OCI-LY7 (cell line): ENCODE measurements around the gene DENND6B. TPM values are rescaled to one million over a fixed set of nuclear protein-coding genes. Genes with fewer than 3 reads are reported as not detected.
A peak's percentile ranks its signal among the peaks of the same experiment; 100 is the strongest.

Experiments used
- BruUV-seq: library from RNA; stranded (reverse); fragments of 400-500 nt; replicated peaks from 2 replicates; lab custom pipeline; 2021; lab: Mats Ljungman, UMichigan
- CTCF ChIA-PET: fragments of 300-600 bp; sonication (Branson Sonifier 250); formaldehyde crosslinking; loops from one replicate; lab custom pipeline; 2022; ENCODE audit warnings: antibody characterized with exemption; ENCODE audit not compliant: unreplicated experiment; lab: Charles Lee
- POLR2A ChIA-PET: fragments of 300-600 bp; sonication (Branson Sonifier 250); formaldehyde crosslinking; loops from one replicate; lab custom pipeline; 2022; ENCODE audit warnings: antibody characterized with exemption; lab: Charles Lee
- DNase-seq: peaks from one replicate; pipeline ENCODE4 v3.0.0-alpha.2; 2015; ENCODE audit warnings: low spot score
- H2AFZ ChIP-seq: fragments of 200-600 bp; sonication (generic), shearing (Covaris generic); 2 replicates; pipeline ENCODE4 v1.6.1; 2014; ENCODE audit warnings: mild to moderate bottlenecking, antibody characterized with exemption, low read length, moderate library complexity
- H3K27ac ChIP-seq: fragments of 200-600 bp; sonication (generic); 2 replicates; pipeline ENCODE4 v1.5.1; 2014; ENCODE audit warnings: mixed run types, low read depth, mild to moderate bottlenecking, moderate library complexity, low read length, inconsistent platforms; ENCODE audit not compliant: poor library complexity, severe bottlenecking
- H3K36me3 ChIP-seq: fragments of 200-600 bp; sonication (generic); 2 replicates; pipeline ENCODE4 v1.6.1; 2014; ENCODE audit warnings: mild to moderate bottlenecking, antibody characterized with exemption, low read length, moderate library complexity, mixed read lengths; ENCODE audit not compliant: insufficient read depth
- H3K4me1 ChIP-seq: fragments of 200-600 bp; sonication (generic); 2 replicates; pipeline ENCODE4 v1.5.1; 2014; ENCODE audit warnings: mild to moderate bottlenecking, low read length; ENCODE audit not compliant: insufficient read depth, poor library complexity, severe bottlenecking
- H3K4me2 ChIP-seq: fragments of 200-600 bp; sonication (generic); 2 replicates; pipeline ENCODE4 v1.6.1; 2014; ENCODE audit warnings: mild to moderate bottlenecking, low read length
- H3K4me3 ChIP-seq: fragments of 200-600 bp; sonication (generic); 2 replicates; pipeline ENCODE4 v1.5.1; 2014; ENCODE audit warnings: mild to moderate bottlenecking, low read depth, low read length; ENCODE audit not compliant: poor library complexity, severe bottlenecking
- H3K79me2 ChIP-seq: fragments of 200-600 bp; sonication (generic); 2 replicates; pipeline ENCODE4 v1.6.1; 2016; ENCODE audit warnings: low read depth, mild to moderate bottlenecking, low read length, moderate library complexity, mixed read lengths; ENCODE audit not compliant: insufficient read depth
- H3K9me2 ChIP-seq: fragments of 200-600 bp; sonication (generic); 2 replicates; pipeline ENCODE4 v1.6.1; 2016; ENCODE audit warnings: mild to moderate bottlenecking, low read length, mixed read lengths; ENCODE audit not compliant: insufficient read depth
- H3K9me3 ChIP-seq: fragments of 200-600 bp; sonication (generic); 2 replicates; pipeline ENCODE4 v1.6.1; 2014; ENCODE audit warnings: mild to moderate bottlenecking, mixed run types, low read length, mixed read lengths
- H4K20me1 ChIP-seq: fragments of 200-600 bp; sonication (generic); 2 replicates; pipeline ENCODE4 v1.6.1; 2014; ENCODE audit warnings: mild to moderate bottlenecking, antibody characterized with exemption, low read length, moderate library complexity, mixed read lengths; ENCODE audit not compliant: insufficient read depth
- EZH2phosphoT487 ChIP-seq: fragments of 200-600 bp; sonication (generic); IDR thresholded peaks from 2 replicates; pipeline ENCODE4 v1.6.1; 2018; ENCODE audit warnings: low read depth, borderline replicate concordance, mild to moderate bottlenecking, mixed run types, antibody characterized with exemption, low read length, moderate library complexity, mixed read lengths
- intact Hi-C: fragments of 100-400 bp; cut with micrococcal nuclease; formaldehyde crosslinking; loops from one replicate; pipeline ENCODE4 v1.10.0; 2022; ENCODE audit not compliant: unreplicated experiment
- total RNA-seq, 2 experiments: library from RNA; depleted of rRNA in 1 of 2; stranded (reverse); fragments of >200 nt in 1 of 2; shearing (Covaris generic) in 1 of 2; gene quantifications; 2 replicates each; pipeline ENCODE4 v1.2.3, GENCODE V29; 2014 to 2022
- TF ChIP-seq, protein P1 (sequence below): fragments of 200-600 bp; sonication (generic); conservative IDR thresholded peaks from 2 replicates; pipeline ENCODE4 v1.5.1; 2014; ENCODE audit warnings: mild to moderate bottlenecking, antibody characterized with exemption, low read length, moderate library complexity, mixed read lengths

Gene DENND6B
- total RNA-seq, 2 experiments from 2014 or later = 31.6 to 45.0 TPM

DNA sequence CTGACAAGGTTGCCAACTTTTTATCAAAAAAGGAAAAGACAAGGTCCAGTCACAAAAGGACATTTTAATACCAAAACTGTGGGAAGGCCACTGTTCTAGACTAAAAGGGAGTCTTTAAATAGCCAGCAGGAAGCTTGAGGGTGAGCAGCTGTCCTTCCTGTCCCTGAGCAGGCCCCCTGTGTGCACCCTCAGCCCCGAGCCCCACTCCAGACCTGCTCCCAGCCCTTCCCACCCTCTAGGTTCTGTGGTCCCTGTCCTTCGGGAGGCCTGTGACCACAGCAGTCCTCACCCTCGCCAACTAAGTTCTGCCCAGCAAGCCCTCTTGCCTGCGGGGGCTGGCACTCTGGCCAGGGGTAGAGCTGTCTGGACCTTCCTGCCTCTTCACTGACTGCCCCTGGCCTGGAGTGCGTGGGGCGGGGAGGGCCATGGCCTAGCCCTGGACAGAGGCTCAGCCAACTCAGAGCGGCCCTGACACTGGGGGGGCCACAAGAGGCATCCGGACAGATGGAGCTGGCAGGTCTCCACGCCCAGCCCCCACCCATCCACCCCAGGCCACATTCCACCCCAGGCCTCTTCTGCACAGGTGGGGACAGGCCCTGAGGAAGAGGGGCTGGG lies 17.7 kb downstream of the DENND6B start:
- Histone ChIP-seq H4K20me1 (no peaks in the 10 kb centered on the region), H3K4me2 (peak overlapping the region; percentile 54), H2AFZ (no peak overlapping the region), H3K4me1 (peaks cover 65% of the 10 kb centered on the region), H3K9me3 (no peaks in the 10 kb centered on the region), H3K4me3 (peak overlapping the region; percentile 6), H3K36me3 (no peaks in the 10 kb centered on the region), H3K27ac (peak overlapping the region; percentile 46), H3K9me2 (no peaks in the 10 kb centered on the region), H3K79me2 (no peaks in the 10 kb centered on the region)
- CTCF ChIA-PET = no interaction called here
- intact Hi-C loops = no loop called here
- BruUV-seq = no TSS peak
- DNase-seq = no peak
- POLR2A ChIA-PET = no interaction called here
- no peak for TF ChIP-seq EZH2phosphoT487
- TF ChIP-seq, protein P1, sequence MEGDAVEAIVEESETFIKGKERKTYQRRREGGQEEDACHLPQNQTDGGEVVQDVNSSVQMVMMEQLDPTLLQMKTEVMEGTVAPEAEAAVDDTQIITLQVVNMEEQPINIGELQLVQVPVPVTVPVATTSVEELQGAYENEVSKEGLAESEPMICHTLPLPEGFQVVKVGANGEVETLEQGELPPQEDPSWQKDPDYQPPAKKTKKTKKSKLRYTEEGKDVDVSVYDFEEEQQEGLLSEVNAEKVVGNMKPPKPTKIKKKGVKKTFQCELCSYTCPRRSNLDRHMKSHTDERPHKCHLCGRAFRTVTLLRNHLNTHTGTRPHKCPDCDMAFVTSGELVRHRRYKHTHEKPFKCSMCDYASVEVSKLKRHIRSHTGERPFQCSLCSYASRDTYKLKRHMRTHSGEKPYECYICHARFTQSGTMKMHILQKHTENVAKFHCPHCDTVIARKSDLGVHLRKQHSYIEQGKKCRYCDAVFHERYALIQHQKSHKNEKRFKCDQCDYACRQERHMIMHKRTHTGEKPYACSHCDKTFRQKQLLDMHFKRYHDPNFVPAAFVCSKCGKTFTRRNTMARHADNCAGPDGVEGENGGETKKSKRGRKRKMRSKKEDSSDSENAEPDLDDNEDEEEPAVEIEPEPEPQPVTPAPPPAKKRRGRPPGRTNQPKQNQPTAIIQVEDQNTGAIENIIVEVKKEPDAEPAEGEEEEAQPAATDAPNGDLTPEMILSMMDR = no peak

DNA sequence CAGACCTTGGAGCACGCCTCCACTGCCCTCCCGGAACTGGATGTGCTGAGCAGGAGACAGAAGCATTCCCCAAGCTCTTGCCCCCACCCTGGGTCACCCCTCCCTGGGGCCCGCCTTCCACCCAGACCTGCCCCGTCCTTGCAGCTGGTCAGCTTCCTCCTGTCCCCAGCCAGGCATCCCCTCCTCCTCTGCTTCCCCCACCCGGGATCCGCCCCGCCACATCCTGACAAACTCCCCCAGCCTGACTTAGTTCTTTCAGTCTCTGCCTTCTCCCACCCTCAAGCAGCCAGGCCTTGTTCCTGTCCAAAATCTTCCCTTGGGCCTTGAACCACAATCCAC lies 18.2 kb downstream of the DENND6B start:
- H3K9me3 ChIP-seq = no peaks in the 10 kb centered on the region
- H3K4me1 ChIP-seq = peaks cover 65% of the 10 kb centered on the region
- no TSS peak for BruUV-seq
- intact Hi-C loops = no loop called here
- no peaks in the 10 kb centered on the region for H4K20me1 ChIP-seq
- peak overlapping the region; percentile 46 for H3K27ac ChIP-seq
- H3K9me2 ChIP-seq = no peaks in the 10 kb centered on the region
- peak overlapping the region; percentile 6 for H3K4me3 ChIP-seq
- no peaks in the 10 kb centered on the region for H3K36me3 ChIP-seq
- peak overlapping the region; percentile 54 for H3K4me2 ChIP-seq
- POLR2A ChIA-PET = interaction anchor here (1.4 kb wide), 1 partner anchor 15 kb away, joined by 3 read pairs; no protein-coding TSS in a partner anchor
- TF ChIP-seq EZH2phosphoT487 = no peak
- TF ChIP-seq, protein P1 = no peak
- H3K79me2 ChIP-seq = no peaks in the 10 kb centered on the region
- no peak overlapping the region for H2AFZ ChIP-seq
- DNase-seq = no peak
- CTCF ChIA-PET = no interaction called here

DNA sequence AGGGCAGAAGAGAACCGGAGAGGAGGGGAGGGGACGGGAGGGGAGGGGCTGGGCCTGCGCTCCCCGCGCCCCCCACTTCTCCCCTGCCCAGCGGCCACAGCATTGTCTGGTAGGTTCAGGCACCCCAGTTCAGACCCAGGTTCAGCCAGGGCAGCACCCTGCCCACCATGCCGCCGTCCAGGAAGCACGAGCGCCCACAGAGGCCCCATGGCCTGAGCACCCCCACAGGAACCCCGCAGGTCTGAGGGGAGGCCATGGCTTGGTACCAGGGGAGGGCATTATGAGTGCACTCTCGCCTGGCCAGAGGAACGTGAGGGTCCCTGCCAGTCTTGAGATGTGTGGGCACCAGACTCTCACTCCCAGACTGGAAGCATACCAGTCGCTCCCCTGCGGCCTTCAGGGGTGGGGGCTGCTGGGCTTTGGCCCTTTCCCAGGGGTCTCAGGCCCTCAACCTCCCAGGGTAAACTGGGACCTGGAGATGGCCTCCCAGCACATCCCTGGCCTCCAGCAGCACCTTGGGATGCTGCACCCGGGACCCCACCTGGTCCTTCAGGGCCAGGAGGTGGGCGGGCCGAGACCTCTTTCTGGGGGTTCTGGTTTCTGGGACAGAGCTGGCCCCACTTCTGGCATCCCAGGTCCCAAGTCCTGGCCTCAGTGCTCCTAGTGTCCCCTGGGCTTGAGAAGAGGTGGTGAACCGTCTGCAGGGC lies 18.8 kb downstream of the DENND6B start:
- Histone ChIP-seq H3K9me3 (no peaks in the 10 kb centered on the region), H4K20me1 (no peaks in the 10 kb centered on the region), H2AFZ (no peak overlapping the region), H3K4me3 (no peak overlapping the region), H3K9me2 (no peaks in the 10 kb centered on the region), H3K27ac (peak overlapping the region; percentile 46), H3K4me2 (peak overlapping the region; percentile 54), H3K79me2 (no peaks in the 10 kb centered on the region), H3K36me3 (no peaks in the 10 kb centered on the region), H3K4me1 (peaks cover 68% of the 10 kb centered on the region)
- no peak for DNase-seq
- no peak for TF ChIP-seq EZH2phosphoT487
- TF ChIP-seq, protein P1 = no peak
- intact Hi-C loops = no loop called here
- ChIA-PET CTCF (no interaction called here), POLR2A (interaction anchor here (0.6 to 1.4 kb wide), 2 partner anchors 16 to 183 kb away, joined by 3 to 5 read pairs; no protein-coding TSS in a partner anchor)
- BruUV-seq = no TSS peak
